ENCODE results near the gene TCF19. TPM values are rescaled to one million over a fixed set of nuclear protein-coding genes. Genes with fewer than 3 reads are reported as not detected.

TCF19 gene
- total and polyA plus RNA-seq, 2 donors (not counting 1 experiment from before 2014, with no cell fraction given), result 10.0 to 10.4 TPM

DNA sequence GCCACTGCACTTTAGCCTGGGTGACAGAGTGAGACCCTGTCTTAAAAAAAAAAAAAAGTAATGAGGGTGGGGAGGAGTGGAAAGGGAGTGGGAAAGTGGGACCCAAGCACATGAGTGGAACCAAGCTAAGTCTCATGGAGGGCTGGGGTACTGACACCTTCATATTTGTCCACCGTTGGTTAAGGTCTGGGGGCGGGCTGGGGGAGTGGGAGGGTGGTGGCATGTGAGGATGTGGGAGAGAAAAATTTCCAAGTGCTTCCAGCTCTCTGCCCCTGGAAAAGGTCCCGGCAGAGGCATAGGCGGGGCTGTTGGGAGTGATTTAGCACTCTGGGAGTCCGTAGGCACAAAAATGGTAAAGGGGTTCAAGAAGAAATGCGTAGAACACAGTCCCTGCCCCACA lies 25.6 kb upstream of the TCF19 start:
- H3K9me3 ChIP-seq (ENCODE audit: control extremely low read depth in 1 of 3, control insufficient read depth in 2 of 3, insufficient read depth in 1 of 3, low read length in 2 of 3), result no peaks in the 10 kb centered on the region
- H3K79me2 ChIP-seq (ENCODE audit: control insufficient read depth, insufficient read depth, low read length), result no peaks in the 10 kb centered on the region
- Mint-ChIP-seq H3K27me3 (peaks cover 18% of the 10 kb centered on the region), H3K4me1 (peaks cover 8% of the 10 kb centered on the region), H3K9me3 (ENCODE audit: insufficient read depth) (no peaks in the 10 kb centered on the region), H3K4me3 (no peak overlapping the region), H3K27ac (no peak overlapping the region)
- H3K4me1 ChIP-seq (ENCODE audit: control insufficient read depth in 2 of 2, insufficient read depth in 2 of 2, low read length in 2 of 2), result peaks cover 3 to 7% of the 10 kb centered on the region in 2 donors
- DNase-seq, result no peak
- no peak for ATAC-seq (ENCODE audit: low read depth)
- H2AFZ ChIP-seq (ENCODE audit: insufficient read depth, low read depth, low read length, poor library complexity, severe bottlenecking), result no peak overlapping the region
- TF ChIP-seq EZH2 (IDR thresholded peaks at IDR 0.05; ENCODE audit: borderline replicate concordance, insufficient read depth, low read depth, low read length, poor library complexity, severe bottlenecking) (no peak), CTCF (IDR thresholded peaks at IDR 0.05) (no peak)
- no peaks in the 10 kb centered on the region for H3K36me3 ChIP-seq (replicated peaks in 1 of 2; ENCODE audit: control extremely low read depth in 1 of 2, control insufficient read depth in 1 of 2, extremely low read depth in 1 of 2, insufficient read depth in 2 of 2, low read length in 1 of 2)
- H4K20me1 ChIP-seq (ENCODE audit: control insufficient read depth, insufficient read depth, low read length, poor library complexity, severe bottlenecking), result no peaks in the 10 kb centered on the region
- no peak overlapping the region for H3K4me2 ChIP-seq (replicated peaks; ENCODE audit: low read depth, low read length, poor library complexity, severe bottlenecking)
- intact Hi-C loops (cut with micrococcal nuclease), result no loop called here
- POLR2A ChIA-PET, result no interaction called here
- CTCF ChIA-PET, result interaction anchor here (1.2 to 10.4 kb wide), 5 partner anchors 38 to 254 kb away, joined by 3 to 133 read pairs (median 4); no protein-coding TSS in a partner anchor
- no peak overlapping the region for H3K9ac ChIP-seq (ENCODE audit: low read length)
- 90% methylated on average over 5 of the region's 6 CpGs for WGBS (ENCODE audit: insufficient coverage)
- H3K27ac ChIP-seq (ENCODE audit: low read length in 2 of 2), result no peak overlapping the region
- H3K4me3 ChIP-seq (ENCODE audit: control extremely low read depth in 1 of 5, extremely low read depth in 1 of 5, insufficient read depth in 1 of 5, low read depth in 2 of 5, low read length in 4 of 5), result no peak overlapping the region
- H3K27me3 ChIP-seq (replicated peaks in 1 of 4; ENCODE audit: control extremely low read depth in 1 of 4, control insufficient read depth in 3 of 4, insufficient read depth in 4 of 4, low read length in 3 of 4), result peaks cover 0 to 7% (median 0%) of the 10 kb centered on the region in 4 experiments

DNA sequence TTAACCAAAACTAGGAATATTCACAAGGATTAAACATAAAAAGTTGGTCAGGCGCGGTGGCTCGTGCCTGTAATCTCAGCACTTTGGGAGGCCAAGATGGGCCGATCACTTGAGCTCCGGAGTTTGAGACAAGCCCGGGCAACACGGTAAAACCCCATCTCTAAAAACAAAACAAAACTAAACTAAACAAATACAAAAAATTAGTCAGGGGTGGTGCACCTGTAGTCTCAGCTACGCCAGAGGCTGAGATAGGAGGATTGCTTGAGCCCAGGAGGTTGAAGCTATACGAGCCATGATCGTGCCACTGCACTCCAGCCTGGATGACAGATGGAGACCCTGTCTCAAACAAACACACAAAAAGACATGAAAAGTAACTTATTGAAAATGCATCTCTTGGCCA lies 22.7 kb upstream of the TCF19 start:
- Histone ChIP-seq H3K27me3 (replicated peaks in 1 of 4; ENCODE audit: control extremely low read depth in 1 of 4, control insufficient read depth in 3 of 4, insufficient read depth in 4 of 4, low read length in 3 of 4) (no peaks in the 10 kb centered on the region), H3K9me3 (ENCODE audit: control extremely low read depth in 1 of 3, control insufficient read depth in 2 of 3, insufficient read depth in 1 of 3, low read length in 2 of 3) (no peaks in the 10 kb centered on the region), H2AFZ (ENCODE audit: insufficient read depth, low read depth, low read length, poor library complexity, severe bottlenecking) (no peak overlapping the region), H3K9ac (ENCODE audit: low read length) (no peak overlapping the region), H3K4me1 (ENCODE audit: control insufficient read depth in 2 of 2, insufficient read depth in 2 of 2, low read length in 2 of 2) (peaks cover 5 to 6% of the 10 kb centered on the region in 2 donors), H3K4me2 (replicated peaks; ENCODE audit: low read depth, low read length, poor library complexity, severe bottlenecking) (no peak overlapping the region), H4K20me1 (ENCODE audit: control insufficient read depth, insufficient read depth, low read length, poor library complexity, severe bottlenecking) (no peaks in the 10 kb centered on the region), H3K4me3 (ENCODE audit: control extremely low read depth in 1 of 5, extremely low read depth in 1 of 5, insufficient read depth in 1 of 5, low read depth in 2 of 5, low read length in 4 of 5) (no peak overlapping the region), H3K36me3 (replicated peaks in 1 of 2; ENCODE audit: control extremely low read depth in 1 of 2, control insufficient read depth in 1 of 2, extremely low read depth in 1 of 2, insufficient read depth in 2 of 2, low read length in 1 of 2) (no peaks in the 10 kb centered on the region), H3K27ac (ENCODE audit: low read length in 2 of 2) (no peak overlapping the region), H3K79me2 (ENCODE audit: control insufficient read depth, insufficient read depth, low read length) (no peaks in the 10 kb centered on the region)
- Mint-ChIP-seq H3K27me3 (peaks cover 4% of the 10 kb centered on the region), H3K9me3 (ENCODE audit: insufficient read depth) (no peaks in the 10 kb centered on the region), H3K4me3 (no peak overlapping the region), H3K4me1 (peaks cover 4% of the 10 kb centered on the region), H3K27ac (no peak overlapping the region)
- ATAC-seq (ENCODE audit: low read depth), result no peak
- TF ChIP-seq CTCF (IDR thresholded peaks at IDR 0.05), result no peak
- no peak for TF ChIP-seq EZH2 (IDR thresholded peaks at IDR 0.05; ENCODE audit: borderline replicate concordance, insufficient read depth, low read depth, low read length, poor library complexity, severe bottlenecking)
- intact Hi-C loops (cut with micrococcal nuclease), result no loop called here
- CTCF ChIA-PET, result interaction anchor here (1.6 to 10.4 kb wide), 6 partner anchors 9 to 232 kb away, joined by 4 to 133 read pairs (median 9); partner anchors contain the start of gene TCF19
- 89% methylated on average over 7 of the region's 10 CpGs for WGBS (ENCODE audit: insufficient coverage)
- POLR2A ChIA-PET, result interaction anchor here (0.7 kb wide), 1 partner anchor 15 kb away, joined by 4 read pairs; no protein-coding TSS in a partner anchor
- no peak for DNase-seq
